SK-N-SH treated with all-trans-retinoic acid at 6 μM for 48 hours (cell line): Measurements from ENCODE around the gene GYG1.

Experiments
- CREB5 ChIP-seq: fragments of 250-450 bp; sonication (Bioruptor Pico); IDR thresholded peaks from 2 replicates; pipeline ENCODE4 v1.5.1; 2020; ENCODE audit warnings: low read depth, mild to moderate bottlenecking, moderate library complexity
- CSDC2 ChIP-seq: fragments of 250-450 bp; sonication (Bioruptor Pico); IDR thresholded peaks from 2 replicates; pipeline ENCODE4 v1.5.0; 2020; ENCODE audit warnings: mild to moderate bottlenecking, moderate library complexity
- CSRNP3 ChIP-seq: fragments of 250-450 bp; sonication (Bioruptor Pico); IDR thresholded peaks from 2 replicates; pipeline ENCODE4 v1.5.1; 2021; ENCODE audit warnings: mild to moderate bottlenecking, moderate library complexity
- ESRRG ChIP-seq: fragments of 250-450 bp; sonication (Bioruptor Pico); IDR thresholded peaks from 2 replicates; pipeline ENCODE4 v1.6.1; 2021; ENCODE audit warnings: mild to moderate bottlenecking
- ISL1 ChIP-seq: fragments of 250-450 bp; sonication (Bioruptor Pico); IDR thresholded peaks from 2 replicates; pipeline ENCODE4 v2.1.2; 2022; ENCODE audit warnings: mild to moderate bottlenecking, moderate library complexity
- PATZ1 ChIP-seq: fragments of 250-450 bp; sonication (Bioruptor Pico); IDR thresholded peaks from 2 replicates; pipeline ENCODE4 v1.8.0; 2020; ENCODE audit warnings: mild to moderate bottlenecking, moderate library complexity, borderline replicate concordance
- RARB ChIP-seq: fragments of 250-450 bp; sonication (Bioruptor Pico); IDR thresholded peaks from 2 replicates; pipeline ENCODE4 v1.8.0; 2021; ENCODE audit warnings: mild to moderate bottlenecking, moderate library complexity
- ZFP3 ChIP-seq: fragments of 250-450 bp; sonication (Bioruptor Pico); IDR thresholded peaks from 2 replicates; pipeline ENCODE4 v1.5.0; 2020; ENCODE audit warnings: mild to moderate bottlenecking, moderate library complexity
- ZFP30 ChIP-seq: fragments of 450-650 bp; formaldehyde crosslinking; IDR thresholded peaks from 2 replicates; pipeline ENCODE4 v1.5.0; 2022; ENCODE audit warnings: mild to moderate bottlenecking, moderate library complexity
- ZNF565 ChIP-seq: fragments of 450-650 bp; formaldehyde crosslinking; conservative IDR thresholded peaks from 2 replicates; pipeline ENCODE4 v1.5.0; 2020; ENCODE audit warnings: low read depth, mild to moderate bottlenecking, moderate library complexity
- ZNF8 ChIP-seq: fragments of 450-650 bp; formaldehyde crosslinking; IDR thresholded peaks from 2 replicates; pipeline ENCODE4 v1.5.0; 2020; ENCODE audit warnings: mild to moderate bottlenecking, moderate library complexity

GRCh38 chr3:148964809-148965208 lies 26.5 kb upstream of the GYG1 start:
- TF ChIP-seq CSDC2 (CRISPR knock-in tag) (no peak), ZFP3 (CRISPR knock-in tag) (no peak), ZFP30 (CRISPR knock-in tag) (no peak), ZNF565 (CRISPR knock-in tag) (no peak), ISL1 (CRISPR knock-in tag) (no peak), CSRNP3 (CRISPR knock-in tag) (no peak), RARB (CRISPR knock-in tag) (no peak), ESRRG (no peak), CREB5 (no peak), ZNF8 (CRISPR knock-in tag) (no peak), PATZ1 (CRISPR knock-in tag) (no peak)
